Thyroid gland (tissue), 4 donors: ENCODE data around the gene FBXL7. TPM values are rescaled to one million over a fixed set of nuclear protein-coding genes. Genes with fewer than 3 reads are reported as not detected.

Experiments used
- DNase-seq, 2 donors: peaks; one replicate each; pipeline ENCODE4 v3.0.0-alpha.2; 2019
- H3K27ac ChIP-seq, 3 donors: fragments of 200-600 bp; sonication (generic); 1 replicate in 2 of 3; 2 replicates in 1 of 3; pipeline ENCODE4 v1.5.1; 2016 to 2019; ENCODE audit warnings: mild to moderate bottlenecking in 1 of 3, moderate library complexity in 1 of 3
- H3K27me3 ChIP-seq: fragments of 200-600 bp; sonication (generic); one replicate; pipeline ENCODE4 v1.5.1; 2019
- H3K36me3 ChIP-seq, 2 donors: fragments of 200-600 bp; sonication (generic); one replicate each; pipeline ENCODE4 v1.5.1; 2016 to 2019
- H3K4me1 ChIP-seq, 2 donors: fragments of 200-600 bp; sonication (generic); one replicate each; pipeline ENCODE4 v1.5.1; 2017 to 2019
- H3K4me3 ChIP-seq, 3 donors: fragments of 200-600 bp; sonication (generic); replicated peaks in 1 of 3; 1 replicate in 2 of 3; 2 replicates in 1 of 3; pipeline ENCODE4 v1.5.1; 2016; ENCODE audit warnings: mild to moderate bottlenecking in 1 of 3
- H3K9me3 ChIP-seq: fragments of 200-600 bp; sonication (generic); one replicate; pipeline ENCODE4 v1.5.1; 2017
- POLR2A ChIP-seq, 2 donors: fragments of 450-650 bp; IDR thresholded peaks; one replicate each; pipeline ENCODE4 v1.6.1; 2017; ENCODE audit warnings: antibody characterized with exemption in 2 of 2, mild to moderate bottlenecking in 2 of 2, moderate library complexity in 1 of 2
- WGBS, 2 donors: methylation state at CpG; one replicate each; pipeline ENCODE4 v1.1.5; 2017; 5-methylcytosine and 5-hydroxymethylcytosine counted together
- intact Hi-C: fragments of 100-400 bp; cut with DNase I; formaldehyde crosslinking; loops from one replicate; pipeline ENCODE4 v1.15.1; 2023
- total RNA-seq, 4 donors: library from RNA; depleted of rRNA; stranded (reverse); fragments of >200 nt; gene quantifications; one replicate each; pipeline ENCODE4 v1.2.3, GENCODE V29; 2016
- TF ChIP-seq, protein P1 (sequence below), 6 experiments: fragments of 200-600 bp in 3 of 6; fragments of 450-650 bp in 3 of 6; sonication (generic) in 3 of 6; IDR thresholded peaks; one replicate each; pipeline ENCODE4 v1.5.1; 2016 to 2019; ENCODE audit warnings: antibody characterized with exemption in 6 of 6, mild to moderate bottlenecking in 2 of 6, inconsistent platforms in 1 of 6, moderate library complexity in 1 of 6

Gene FBXL7
- total RNA-seq, 4 donors from 2014 or later, result 6.4 to 11.8 (median 9.2) TPM

DNA sequence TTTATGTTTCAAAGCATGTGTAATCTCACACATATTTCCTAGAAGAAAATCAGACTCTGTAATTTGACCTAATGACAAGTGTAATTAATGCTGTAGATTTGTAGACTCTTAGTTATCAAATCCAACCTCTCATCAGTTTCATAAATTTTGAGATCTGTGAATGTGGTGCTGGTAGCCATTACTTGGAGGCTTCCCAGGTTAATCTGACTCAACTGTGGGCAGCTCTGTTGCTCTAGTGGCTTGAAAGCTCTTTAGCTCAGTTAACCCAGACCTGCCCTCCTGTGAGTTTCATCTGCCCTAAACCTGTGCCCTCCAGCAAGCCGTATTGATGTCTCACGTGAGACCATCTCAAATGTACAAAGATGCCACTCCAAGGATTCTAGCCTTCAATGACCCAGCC lies 323.4 kb downstream of the FBXL7 start:
- intact Hi-C loops, result no loop called here
- Histone ChIP-seq H3K27me3 (no peaks in the 10 kb centered on the region), H3K36me3 (no peaks in the 10 kb centered on the region), H3K4me3 (no peak overlapping the region), H3K27ac (no peak overlapping the region), H3K4me1 (no peaks in the 10 kb centered on the region), H3K9me3 (no peaks in the 10 kb centered on the region)
- DNase-seq, result no peak
- TF ChIP-seq, protein P1, sequence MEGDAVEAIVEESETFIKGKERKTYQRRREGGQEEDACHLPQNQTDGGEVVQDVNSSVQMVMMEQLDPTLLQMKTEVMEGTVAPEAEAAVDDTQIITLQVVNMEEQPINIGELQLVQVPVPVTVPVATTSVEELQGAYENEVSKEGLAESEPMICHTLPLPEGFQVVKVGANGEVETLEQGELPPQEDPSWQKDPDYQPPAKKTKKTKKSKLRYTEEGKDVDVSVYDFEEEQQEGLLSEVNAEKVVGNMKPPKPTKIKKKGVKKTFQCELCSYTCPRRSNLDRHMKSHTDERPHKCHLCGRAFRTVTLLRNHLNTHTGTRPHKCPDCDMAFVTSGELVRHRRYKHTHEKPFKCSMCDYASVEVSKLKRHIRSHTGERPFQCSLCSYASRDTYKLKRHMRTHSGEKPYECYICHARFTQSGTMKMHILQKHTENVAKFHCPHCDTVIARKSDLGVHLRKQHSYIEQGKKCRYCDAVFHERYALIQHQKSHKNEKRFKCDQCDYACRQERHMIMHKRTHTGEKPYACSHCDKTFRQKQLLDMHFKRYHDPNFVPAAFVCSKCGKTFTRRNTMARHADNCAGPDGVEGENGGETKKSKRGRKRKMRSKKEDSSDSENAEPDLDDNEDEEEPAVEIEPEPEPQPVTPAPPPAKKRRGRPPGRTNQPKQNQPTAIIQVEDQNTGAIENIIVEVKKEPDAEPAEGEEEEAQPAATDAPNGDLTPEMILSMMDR (IDR thresholded peaks at IDR 0.05), result no peak
- no peak for TF ChIP-seq POLR2A (IDR thresholded peaks at IDR 0.05)
- 87 to 96% methylated on average over 2 of the region's 2 CpGs for WGBS, 2 donors

DNA sequence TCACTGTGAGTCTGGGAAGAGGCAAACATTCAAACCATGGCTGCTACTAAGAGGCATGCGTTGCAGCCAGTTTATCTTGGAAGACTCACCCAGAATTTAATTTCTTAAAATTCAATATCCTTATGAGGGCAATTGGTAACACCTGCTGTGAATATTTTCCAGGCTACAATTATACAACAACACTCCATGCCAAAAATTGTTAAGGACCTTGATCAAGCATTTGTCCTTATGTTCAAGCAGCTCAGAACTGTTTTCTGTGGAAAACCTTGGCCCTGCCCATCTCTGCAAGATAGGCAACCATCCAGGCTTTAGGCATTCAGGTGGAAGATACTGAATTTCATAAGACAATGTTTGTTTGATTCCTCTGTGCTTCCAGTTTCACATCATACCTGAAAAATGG lies 327.8 kb downstream of the FBXL7 start:
- Histone ChIP-seq H3K27me3 (no peaks in the 10 kb centered on the region), H3K27ac (no peak overlapping the region), H3K4me1 (no peaks in the 10 kb centered on the region), H3K9me3 (no peaks in the 10 kb centered on the region), H3K36me3 (no peaks in the 10 kb centered on the region), H3K4me3 (no peak overlapping the region)
- no peak for DNase-seq
- TF ChIP-seq POLR2A (IDR thresholded peaks at IDR 0.05), result no peak
- TF ChIP-seq, protein P1 (IDR thresholded peaks at IDR 0.05), result no peak
- WGBS, 2 donors, result 81 to 88% methylated on average over 1 of the region's 1 CpG
- intact Hi-C loops, result no loop called here

DNA sequence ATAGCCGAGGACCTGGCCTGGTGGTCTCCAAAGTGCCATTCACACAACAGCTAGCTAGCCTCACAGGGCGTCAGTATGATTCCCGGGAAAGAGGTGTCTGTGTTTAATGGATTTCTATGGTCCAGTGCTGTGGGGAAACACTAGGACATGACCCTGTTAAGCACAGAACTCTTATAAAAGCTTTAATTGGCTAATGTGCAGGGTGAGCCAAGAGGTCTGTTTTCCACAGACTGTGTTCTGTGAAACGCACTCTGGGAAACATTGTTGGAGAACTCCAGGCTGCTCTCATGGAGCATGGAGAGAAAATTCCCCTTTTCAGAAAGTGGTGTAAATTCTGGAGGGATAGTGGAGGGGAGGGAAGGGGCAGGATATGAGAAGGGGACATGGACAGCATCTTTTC lies 331.4 kb downstream of the FBXL7 start:
- Histone ChIP-seq H3K36me3 (no peaks in the 10 kb centered on the region), H3K27ac (no peak overlapping the region), H3K27me3 (no peaks in the 10 kb centered on the region), H3K4me3 (no peak overlapping the region), H3K4me1 (no peaks in the 10 kb centered on the region), H3K9me3 (no peaks in the 10 kb centered on the region)
- WGBS, 2 donors, result 79 to 81% methylated on average over 4 of the region's 4 CpGs
- intact Hi-C loops, result no loop called here
- no peak for DNase-seq
- TF ChIP-seq, protein P1 (IDR thresholded peaks at IDR 0.05), result no peak
- TF ChIP-seq POLR2A (IDR thresholded peaks at IDR 0.05), result no peak

DNA sequence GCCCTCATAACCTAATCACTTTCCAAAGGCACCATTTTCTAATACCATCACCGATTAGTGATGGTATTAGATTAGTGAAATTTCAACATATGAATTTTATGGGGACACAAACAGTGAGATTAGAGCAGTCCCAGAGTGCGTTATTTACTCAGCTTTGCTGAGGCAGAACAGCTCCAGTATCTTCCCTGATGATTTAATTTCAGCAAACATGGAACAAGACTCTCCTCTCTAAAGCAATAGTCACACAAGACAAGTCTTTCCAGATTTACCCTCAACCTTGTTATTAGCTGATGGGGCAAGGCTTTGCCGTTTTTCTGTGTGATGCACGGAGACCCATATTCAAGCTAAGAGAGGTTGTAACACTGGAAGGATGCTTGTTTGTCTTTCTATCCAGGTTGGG lies 333.4 kb downstream of the FBXL7 start:
- DNase-seq, result no peak
- H3K27ac ChIP-seq, result no peak overlapping the region
- no peaks in the 10 kb centered on the region for H3K4me1 ChIP-seq
- H3K36me3 ChIP-seq, result no peaks in the 10 kb centered on the region
- 93% methylated on average over 4 of the region's 4 CpGs for WGBS, 2 donors
- H3K27me3 ChIP-seq, result no peaks in the 10 kb centered on the region
- TF ChIP-seq POLR2A (IDR thresholded peaks at IDR 0.05), result no peak
- TF ChIP-seq, protein P1 (IDR thresholded peaks at IDR 0.05), result no peak
- H3K9me3 ChIP-seq, result no peaks in the 10 kb centered on the region
- intact Hi-C loops, result no loop called here
- H3K4me3 ChIP-seq, result no peak overlapping the region

DNA sequence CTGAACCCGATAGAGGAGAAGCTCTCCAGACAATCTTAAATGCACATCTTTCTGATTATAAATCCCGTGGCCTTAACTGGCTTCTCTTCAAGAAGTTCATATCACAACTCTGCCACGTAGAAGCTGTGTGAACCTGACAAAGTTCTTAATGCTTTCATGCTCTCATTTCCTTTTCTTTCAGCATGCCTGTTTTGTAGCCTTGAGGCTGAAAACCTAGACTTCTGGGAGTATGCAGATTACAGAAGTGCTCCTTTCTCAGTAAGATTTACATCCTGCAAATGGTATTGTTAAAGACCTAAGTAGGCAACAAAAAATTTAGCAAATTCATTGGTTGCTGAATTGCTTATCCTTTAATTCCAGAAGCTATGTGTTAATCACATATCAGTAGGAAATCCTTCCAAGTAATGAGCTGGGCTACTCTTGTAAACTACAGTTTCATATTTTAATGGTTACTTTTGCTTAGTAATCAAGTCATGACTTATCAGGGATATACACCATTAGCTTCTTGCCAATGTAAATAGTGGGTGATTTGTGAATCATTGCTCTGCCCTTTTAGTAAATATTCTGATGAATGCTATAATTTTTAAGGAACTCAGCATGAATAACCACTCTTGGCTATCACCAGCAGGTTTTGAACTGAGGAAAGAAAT lies 334.7 kb downstream of the FBXL7 start:
- DNase-seq, result no peak
- no peak overlapping the region for H3K27ac ChIP-seq
- H3K9me3 ChIP-seq, result no peaks in the 10 kb centered on the region
- intact Hi-C loops, result no loop called here
- no peaks in the 10 kb centered on the region for H3K4me1 ChIP-seq
- TF ChIP-seq, protein P1 (IDR thresholded peaks at IDR 0.05), result no peak
- TF ChIP-seq POLR2A (IDR thresholded peaks at IDR 0.05), result no peak
- no peak overlapping the region for H3K4me3 ChIP-seq
- H3K27me3 ChIP-seq, result no peaks in the 10 kb centered on the region
- 61 to 74% methylated on average over 3 of the region's 3 CpGs for WGBS, 2 donors
- no peaks in the 10 kb centered on the region for H3K36me3 ChIP-seq
